ENCODE results near the gene GLB1L2.

Gene GLB1L2

DNA sequence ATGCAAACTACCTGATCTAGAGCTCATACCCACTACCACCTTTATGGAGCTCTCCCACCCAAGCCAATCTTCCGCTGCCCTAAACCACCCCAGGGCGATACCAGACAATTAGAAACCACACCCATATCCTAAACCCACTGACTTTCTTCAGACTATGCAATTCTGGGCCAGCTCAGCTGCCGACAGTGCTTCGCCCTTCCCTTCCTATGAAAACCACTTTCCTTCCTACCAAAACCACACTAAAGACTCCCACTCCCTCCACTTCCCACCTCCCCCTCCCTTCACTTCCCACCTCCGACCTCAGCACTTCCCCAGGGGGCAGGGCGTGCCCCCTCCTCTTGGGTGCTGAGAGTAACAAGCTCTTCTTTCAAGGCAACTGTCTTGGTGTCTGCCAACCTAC, 55.2 kb downstream of the GLB1L2 start:
- no peak for DNase-seq (ENCODE audit: low read depth)

DNA sequence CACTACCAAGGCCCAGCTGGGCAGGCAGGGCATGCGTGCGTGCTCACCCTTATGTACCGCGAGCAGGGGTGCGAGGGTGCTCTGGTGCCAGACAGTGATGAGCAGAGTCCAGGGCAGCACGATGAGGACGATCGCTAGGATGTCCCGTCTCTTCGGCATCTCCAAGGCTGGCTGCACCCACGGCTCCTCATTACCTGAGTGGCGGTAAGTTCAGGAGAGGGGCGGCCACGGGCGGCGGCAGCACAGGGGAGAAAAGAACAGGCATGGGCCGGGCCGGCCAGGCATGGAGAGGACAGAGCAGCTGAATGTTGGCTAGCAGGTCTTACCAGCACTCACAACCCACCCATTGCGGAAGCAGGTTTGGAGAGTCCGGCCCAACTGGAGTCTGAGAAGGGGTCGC, 55.7 kb downstream of the GLB1L2 start:
- no peak for DNase-seq (ENCODE audit: low read depth)

GRCh38 chr11:134388590-134388989, 56.8 kb downstream of the GLB1L2 start:
- no peak for DNase-seq (ENCODE audit: low read depth)

- no peak for DNase-seq (ENCODE audit: low read depth)
Observed at GRCh38 chr11:134389464-134390180, 57.8 kb downstream of the GLB1L2 start.

GRCh38 chr11:134390706-134391569, 59.1 kb downstream of the GLB1L2 start:
- no peak for DNase-seq (ENCODE audit: low read depth)

DNA sequence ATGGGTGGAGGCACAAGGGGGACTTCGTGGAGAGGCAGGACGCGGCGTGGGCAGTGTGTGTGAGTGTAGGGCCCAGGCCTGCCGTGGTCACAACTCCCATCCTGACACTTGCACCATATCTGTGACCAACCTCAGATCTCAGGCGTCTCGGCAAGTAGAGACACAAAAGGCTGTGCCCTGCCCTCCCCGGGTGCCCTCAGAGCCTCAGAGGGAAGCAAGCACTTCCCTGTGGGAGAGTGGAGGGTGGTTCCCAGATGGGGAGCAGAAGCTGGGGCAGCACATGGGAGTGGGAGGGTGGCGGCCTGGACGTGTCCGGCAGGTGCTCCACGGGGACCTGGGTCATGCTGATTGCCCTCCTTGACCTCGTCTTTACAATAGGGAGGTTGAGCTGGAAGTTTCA, 59.9 kb downstream of the GLB1L2 start:
- DNase-seq (ENCODE audit: low read depth), result no peak

DNA sequence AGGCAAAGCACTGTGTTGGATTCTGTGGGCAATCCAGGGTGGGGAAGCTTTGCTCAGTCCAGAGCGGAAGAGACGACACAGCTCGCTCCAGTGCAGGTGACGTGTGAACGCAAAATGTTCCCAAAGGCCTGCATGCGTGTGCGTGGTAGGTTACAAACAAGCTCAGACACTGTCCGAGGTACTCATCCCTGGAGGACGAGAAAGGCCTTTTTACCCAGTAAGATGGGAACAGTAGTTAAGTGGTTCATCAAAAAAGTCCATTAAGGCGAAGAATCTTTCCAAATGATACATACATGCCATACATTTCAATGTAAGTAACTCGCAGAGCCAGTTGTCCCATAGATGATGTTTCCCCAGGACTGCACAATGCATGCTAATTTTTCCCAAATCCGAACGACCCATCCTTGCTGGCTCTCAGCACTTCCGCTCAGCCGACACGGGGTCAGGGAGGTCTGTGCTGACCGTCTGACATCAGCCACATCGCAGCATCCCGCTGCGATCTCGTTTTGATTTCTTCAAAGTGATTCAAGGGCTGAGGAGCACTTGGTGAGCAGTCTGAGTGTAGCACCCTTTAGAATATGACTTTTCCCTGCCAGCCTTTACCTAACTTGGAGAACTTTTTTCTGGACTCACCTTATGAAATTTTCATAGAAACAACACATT, 61.3 kb downstream of the GLB1L2 start:
- DNase-seq (ENCODE audit: low read depth), result no peak

DNA sequence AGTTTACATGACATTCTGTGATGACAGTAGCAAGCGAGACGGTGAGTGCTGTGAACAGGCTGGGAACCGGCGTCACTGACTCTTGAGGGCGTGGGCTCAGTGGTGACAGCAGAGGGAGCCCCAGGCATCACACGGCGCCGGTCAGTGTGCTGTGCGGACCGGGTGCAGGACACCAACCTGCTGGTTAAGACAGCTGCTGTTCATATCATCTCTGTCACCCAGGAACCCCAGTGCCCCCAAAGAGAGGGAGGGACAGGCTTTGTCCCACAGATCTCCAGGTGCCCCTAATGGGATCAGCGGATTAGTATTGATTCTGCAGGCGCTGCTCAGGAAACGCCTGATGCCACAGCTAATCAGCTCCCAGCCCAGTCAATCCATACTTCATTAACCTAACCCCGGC, 61.9 kb downstream of the GLB1L2 start:
- no peak for DNase-seq (ENCODE audit: low read depth)

GRCh38 chr11:134394311-134394710, 62.5 kb downstream of the GLB1L2 start:
- DNase-seq (ENCODE audit: low read depth), result no peak

DNA sequence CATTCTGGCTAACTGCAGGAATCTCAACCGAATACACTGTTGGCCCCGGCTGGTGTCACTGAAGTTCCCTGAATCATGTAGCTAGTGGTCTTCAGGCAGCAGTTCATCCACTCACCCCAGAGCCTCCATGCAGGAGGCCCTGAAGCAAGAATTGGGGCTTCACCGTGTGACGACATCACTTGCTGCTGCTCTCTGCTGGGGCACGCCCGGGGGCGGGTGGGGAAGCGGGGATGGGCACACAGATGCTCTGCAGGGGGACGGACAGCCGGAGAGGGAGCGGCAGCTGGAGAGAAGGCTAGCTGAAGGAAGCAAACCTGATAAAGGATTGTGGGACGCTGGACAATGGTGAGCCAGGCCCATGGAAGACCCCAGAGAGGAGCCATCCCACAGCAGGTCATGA, 63.2 kb downstream of the GLB1L2 start:
- no peak for DNase-seq (ENCODE audit: low read depth)

GRCh38 chr11:134397304-134398078, 65.7 kb downstream of the GLB1L2 start:
- no peak for DNase-seq (ENCODE audit: low read depth)

GRCh38 chr11:134398079-134398444, 66.3 kb downstream of the GLB1L2 start:
- no peak for DNase-seq (ENCODE audit: low read depth)

GRCh38 chr11:134398644-134399292, 67.0 kb downstream of the GLB1L2 start:
- DNase-seq (ENCODE audit: low read depth), result no peak

DNA sequence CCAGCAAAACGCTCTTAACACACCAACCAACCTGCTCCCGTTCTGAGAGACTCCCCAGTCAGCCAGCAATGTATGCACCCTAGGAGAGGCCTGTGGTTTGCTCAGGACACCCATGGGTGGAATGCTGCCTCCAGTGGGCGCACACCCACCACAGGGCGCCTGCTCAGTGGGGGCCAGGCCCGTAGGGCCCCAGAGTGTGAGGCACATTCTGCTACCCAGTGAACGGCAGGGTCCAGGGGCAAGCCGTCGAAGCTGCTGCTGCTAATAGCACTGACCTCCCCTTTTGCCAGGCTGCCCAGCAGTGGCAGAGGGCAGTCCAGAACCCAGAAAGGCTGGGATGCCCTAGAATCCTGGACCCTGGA, 67.5 kb downstream of the GLB1L2 start:
- no peak for DNase-seq (ENCODE audit: low read depth)

DNA sequence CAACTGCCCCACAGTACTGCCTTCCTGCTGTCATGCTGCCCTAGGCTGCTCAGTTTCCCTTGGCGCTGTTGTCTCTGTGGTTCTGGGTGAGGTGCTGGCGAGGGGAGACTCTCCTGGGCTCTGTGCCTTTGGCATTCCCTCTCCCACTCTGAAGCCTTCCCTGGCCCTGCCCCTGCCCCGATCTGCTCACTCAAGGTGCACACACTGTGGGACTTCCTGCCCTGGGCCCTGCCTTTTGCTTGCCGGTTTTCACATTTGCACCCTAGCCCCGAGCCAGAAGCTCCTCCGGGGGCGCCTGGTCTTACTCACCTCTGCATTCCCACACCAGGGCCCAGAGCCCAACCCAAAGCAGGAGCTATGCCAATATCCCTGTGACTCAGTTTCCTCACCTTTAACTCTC, 68.2 kb downstream of the GLB1L2 start:
- no peak for DNase-seq (ENCODE audit: low read depth)

DNA sequence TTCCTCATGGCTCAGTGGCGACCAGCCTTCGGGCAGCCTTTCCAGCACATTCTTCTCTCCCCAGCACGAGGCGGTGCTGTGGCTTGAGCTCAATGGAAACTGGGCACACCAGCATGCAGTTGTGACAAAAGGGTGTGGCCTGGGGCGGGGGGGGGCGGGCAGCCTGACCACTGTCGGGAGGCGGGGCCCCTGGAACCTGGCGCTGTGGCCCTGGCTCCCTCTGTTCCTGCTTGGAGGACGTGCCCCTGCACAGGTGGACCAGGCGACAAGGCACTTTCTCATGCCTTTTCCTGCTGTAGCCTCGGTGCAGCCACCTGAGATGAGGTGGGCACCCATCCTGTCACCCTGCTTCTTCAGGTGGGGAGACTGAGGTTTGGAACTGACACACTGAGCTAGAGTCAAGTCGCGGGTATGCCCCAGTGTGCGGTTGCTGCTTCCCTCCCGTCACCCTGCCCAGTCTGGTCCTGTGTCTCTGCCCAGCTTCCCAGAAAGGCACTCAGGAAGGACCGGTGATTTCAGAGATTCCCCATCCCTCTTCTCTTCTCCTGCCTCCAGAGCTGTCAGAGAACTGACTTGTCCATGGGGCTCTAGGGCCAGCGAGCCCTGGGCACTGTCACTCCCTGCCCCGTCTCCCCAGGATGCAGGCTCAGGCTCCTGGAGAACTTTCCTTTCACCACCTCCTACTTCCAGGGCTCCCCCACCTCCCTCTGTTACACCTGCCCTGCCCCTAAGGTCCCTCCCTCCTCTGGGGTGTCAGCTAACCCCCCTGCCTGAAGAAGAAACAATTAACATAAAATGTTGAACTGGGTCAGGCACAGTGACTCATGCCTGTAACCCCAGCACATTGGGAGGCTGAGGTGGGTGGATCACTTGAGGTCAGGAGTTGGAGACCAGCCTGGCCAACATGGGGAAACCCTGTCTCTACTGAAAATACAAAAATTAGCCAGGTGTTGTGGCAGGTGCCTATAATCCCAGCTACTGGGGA, 70.3 kb downstream of the GLB1L2 start:
- DNase-seq (ENCODE audit: low read depth), result no peak

DNA sequence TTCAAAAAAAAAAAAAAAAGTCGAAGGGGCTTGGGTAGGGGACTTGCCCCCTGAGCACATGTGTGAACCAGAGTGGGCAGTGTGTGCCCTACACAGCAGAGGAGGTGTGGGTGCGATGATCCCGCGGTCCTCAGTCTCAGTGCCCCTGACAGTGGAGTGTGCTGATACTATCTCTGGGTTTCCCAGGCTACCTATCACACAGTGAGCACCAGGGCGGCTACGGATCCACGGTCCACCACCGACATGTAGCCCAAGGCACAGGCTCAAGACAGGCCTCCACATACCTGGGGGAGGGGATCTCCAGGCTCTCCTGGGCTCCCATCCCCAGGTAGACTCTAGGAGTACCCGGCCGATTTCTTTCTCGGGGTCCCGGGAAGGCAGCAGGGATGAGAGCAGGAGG, 71.1 kb downstream of the GLB1L2 start:
- no peak for DNase-seq (ENCODE audit: low read depth)

DNA sequence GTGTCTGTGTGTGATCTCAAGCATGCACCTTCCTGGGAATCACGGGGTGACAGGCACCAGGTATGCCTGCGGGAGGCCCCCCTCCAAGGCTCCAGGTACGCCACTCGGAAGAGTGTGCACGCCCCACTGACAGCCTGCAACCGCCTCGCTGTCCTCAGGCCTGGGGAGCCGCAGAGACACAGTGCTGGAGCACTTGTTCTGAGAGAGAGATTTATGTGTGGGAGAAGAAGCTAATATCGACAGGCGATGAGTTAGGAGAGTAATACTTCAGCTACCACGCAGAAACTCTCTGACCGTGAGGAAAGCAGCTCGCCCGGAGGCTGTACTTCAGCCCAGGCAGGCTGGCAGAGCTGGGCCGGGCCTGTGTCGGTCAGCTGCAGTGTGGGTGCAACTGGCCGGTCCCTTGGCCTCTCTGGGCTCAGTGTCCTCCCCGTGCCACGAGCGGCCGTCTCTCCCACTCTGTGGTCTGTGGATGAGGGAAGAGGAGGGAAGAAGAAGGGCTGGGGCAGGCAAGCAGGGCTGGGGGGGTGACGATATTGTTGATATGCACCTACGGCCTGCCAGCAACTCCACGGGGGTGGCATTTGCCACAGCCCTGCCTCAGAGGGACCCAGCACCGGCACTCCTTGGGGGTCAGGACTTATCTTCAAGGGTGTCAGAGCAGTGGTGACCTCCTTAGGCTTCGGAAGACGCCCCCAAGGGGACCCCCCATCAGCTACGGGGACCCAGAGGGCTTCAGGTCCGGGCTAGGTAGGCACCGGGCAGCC, 73.0 kb downstream of the GLB1L2 start:
- no peak for DNase-seq (ENCODE audit: low read depth)

DNA sequence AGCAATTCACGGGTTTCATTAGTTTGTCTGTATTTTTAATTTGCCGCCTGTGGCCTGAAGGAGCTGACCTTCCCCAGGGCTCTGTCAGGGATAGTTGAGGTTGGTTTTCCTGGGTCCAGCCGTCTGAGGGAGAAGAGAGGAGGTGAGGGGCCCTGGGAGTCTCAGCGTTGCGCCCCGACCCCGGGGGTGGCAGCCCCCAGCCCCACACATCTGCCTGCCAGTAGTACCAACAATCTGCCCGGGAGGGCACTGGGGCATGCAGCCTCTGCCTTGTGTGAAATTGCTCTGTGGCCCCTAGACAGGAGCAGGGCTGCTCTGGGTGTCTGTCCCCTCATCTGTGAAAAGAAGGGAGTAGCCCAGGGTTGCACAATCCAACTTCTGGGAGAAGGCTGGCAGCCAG, 73.6 kb downstream of the GLB1L2 start:
- no peak for DNase-seq (ENCODE audit: low read depth)

DNA sequence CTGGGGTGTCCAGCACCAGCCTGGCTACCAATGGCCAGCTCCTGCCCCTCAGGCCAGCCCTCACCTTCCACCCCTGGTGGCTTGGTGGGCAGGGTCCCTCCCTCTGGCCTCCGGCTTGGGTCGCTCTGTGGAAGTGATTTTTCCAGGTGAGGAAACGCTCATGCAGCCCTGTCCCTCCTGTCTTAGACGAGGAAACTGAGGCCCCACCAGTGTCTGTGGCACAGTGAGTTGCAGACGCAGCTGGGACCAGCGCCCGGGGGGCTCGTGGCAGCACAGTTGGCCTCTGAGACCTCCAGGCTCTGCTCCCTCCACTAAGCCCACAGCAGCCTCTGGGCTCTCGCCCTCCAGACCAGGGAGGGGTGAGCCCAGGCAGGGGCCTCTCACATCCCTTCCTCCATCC, 74.1 kb downstream of the GLB1L2 start:
- DNase-seq (ENCODE audit: low read depth), result no peak

Data from stimulated activated CD8-positive, alpha-beta memory T cell treated with anti-CD3 and anti-CD28 coated beads, Interleukin-15, amount 100 ng/mL, for 1 hour (primary cell).